OCI-LY7 (cell line): Measurements from ENCODE around the gene ARMC9. TPM values are rescaled to one million over a fixed set of nuclear protein-coding genes. Genes with fewer than 3 reads are reported as not detected.

Experiments used
- BruUV-seq: library from RNA; stranded (reverse); fragments of 400-500 nt; replicated peaks from 2 replicates; lab custom pipeline; 2021; lab: Mats Ljungman, UMichigan
- CTCF ChIA-PET: fragments of 300-600 bp; sonication (Branson Sonifier 250); formaldehyde crosslinking; loops from one replicate; lab custom pipeline; 2022; ENCODE audit warnings: antibody characterized with exemption; ENCODE audit not compliant: unreplicated experiment; lab: Charles Lee
- POLR2A ChIA-PET: fragments of 300-600 bp; sonication (Branson Sonifier 250); formaldehyde crosslinking; loops from one replicate; lab custom pipeline; 2022; ENCODE audit warnings: antibody characterized with exemption; lab: Charles Lee
- DNase-seq: peaks from one replicate; pipeline ENCODE4 v3.0.0-alpha.2; 2015; ENCODE audit warnings: low spot score
- H2AFZ ChIP-seq: fragments of 200-600 bp; sonication (generic), shearing (Covaris generic); 2 replicates; pipeline ENCODE4 v1.6.1; 2014; ENCODE audit warnings: mild to moderate bottlenecking, antibody characterized with exemption, low read length, moderate library complexity
- H3K27ac ChIP-seq: fragments of 200-600 bp; sonication (generic); 2 replicates; pipeline ENCODE4 v1.5.1; 2014; ENCODE audit warnings: mixed run types, low read depth, mild to moderate bottlenecking, moderate library complexity, low read length, inconsistent platforms; ENCODE audit not compliant: poor library complexity, severe bottlenecking
- H3K36me3 ChIP-seq: fragments of 200-600 bp; sonication (generic); 2 replicates; pipeline ENCODE4 v1.6.1; 2014; ENCODE audit warnings: mild to moderate bottlenecking, antibody characterized with exemption, low read length, moderate library complexity, mixed read lengths; ENCODE audit not compliant: insufficient read depth
- H3K4me1 ChIP-seq: fragments of 200-600 bp; sonication (generic); 2 replicates; pipeline ENCODE4 v1.5.1; 2014; ENCODE audit warnings: mild to moderate bottlenecking, low read length; ENCODE audit not compliant: insufficient read depth, poor library complexity, severe bottlenecking
- H3K4me2 ChIP-seq: fragments of 200-600 bp; sonication (generic); 2 replicates; pipeline ENCODE4 v1.6.1; 2014; ENCODE audit warnings: mild to moderate bottlenecking, low read length
- H3K4me3 ChIP-seq: fragments of 200-600 bp; sonication (generic); 2 replicates; pipeline ENCODE4 v1.5.1; 2014; ENCODE audit warnings: mild to moderate bottlenecking, low read depth, low read length; ENCODE audit not compliant: poor library complexity, severe bottlenecking
- H3K79me2 ChIP-seq: fragments of 200-600 bp; sonication (generic); 2 replicates; pipeline ENCODE4 v1.6.1; 2016; ENCODE audit warnings: low read depth, mild to moderate bottlenecking, low read length, moderate library complexity, mixed read lengths; ENCODE audit not compliant: insufficient read depth
- H3K9me2 ChIP-seq: fragments of 200-600 bp; sonication (generic); 2 replicates; pipeline ENCODE4 v1.6.1; 2016; ENCODE audit warnings: mild to moderate bottlenecking, low read length, mixed read lengths; ENCODE audit not compliant: insufficient read depth
- H3K9me3 ChIP-seq: fragments of 200-600 bp; sonication (generic); 2 replicates; pipeline ENCODE4 v1.6.1; 2014; ENCODE audit warnings: mild to moderate bottlenecking, mixed run types, low read length, mixed read lengths
- H4K20me1 ChIP-seq: fragments of 200-600 bp; sonication (generic); 2 replicates; pipeline ENCODE4 v1.6.1; 2014; ENCODE audit warnings: mild to moderate bottlenecking, antibody characterized with exemption, low read length, moderate library complexity, mixed read lengths; ENCODE audit not compliant: insufficient read depth
- EZH2phosphoT487 ChIP-seq: fragments of 200-600 bp; sonication (generic); IDR thresholded peaks from 2 replicates; pipeline ENCODE4 v1.6.1; 2018; ENCODE audit warnings: low read depth, borderline replicate concordance, mild to moderate bottlenecking, mixed run types, antibody characterized with exemption, low read length, moderate library complexity, mixed read lengths
- intact Hi-C: fragments of 100-400 bp; cut with micrococcal nuclease; formaldehyde crosslinking; loops from one replicate; pipeline ENCODE4 v1.10.0; 2022; ENCODE audit not compliant: unreplicated experiment
- total RNA-seq, 2 experiments: library from RNA; depleted of rRNA in 1 of 2; stranded (reverse); fragments of >200 nt in 1 of 2; shearing (Covaris generic) in 1 of 2; gene quantifications; 2 replicates each; pipeline ENCODE4 v1.2.3, GENCODE V29; 2014 to 2022
- TF ChIP-seq, protein P1 (sequence below): fragments of 200-600 bp; sonication (generic); conservative IDR thresholded peaks from 2 replicates; pipeline ENCODE4 v1.5.1; 2014; ENCODE audit warnings: mild to moderate bottlenecking, antibody characterized with exemption, low read length, moderate library complexity, mixed read lengths

The ARMC9 gene
- total RNA-seq, 2 experiments from 2014 or later = 6.6 to 12.2 TPM

DNA sequence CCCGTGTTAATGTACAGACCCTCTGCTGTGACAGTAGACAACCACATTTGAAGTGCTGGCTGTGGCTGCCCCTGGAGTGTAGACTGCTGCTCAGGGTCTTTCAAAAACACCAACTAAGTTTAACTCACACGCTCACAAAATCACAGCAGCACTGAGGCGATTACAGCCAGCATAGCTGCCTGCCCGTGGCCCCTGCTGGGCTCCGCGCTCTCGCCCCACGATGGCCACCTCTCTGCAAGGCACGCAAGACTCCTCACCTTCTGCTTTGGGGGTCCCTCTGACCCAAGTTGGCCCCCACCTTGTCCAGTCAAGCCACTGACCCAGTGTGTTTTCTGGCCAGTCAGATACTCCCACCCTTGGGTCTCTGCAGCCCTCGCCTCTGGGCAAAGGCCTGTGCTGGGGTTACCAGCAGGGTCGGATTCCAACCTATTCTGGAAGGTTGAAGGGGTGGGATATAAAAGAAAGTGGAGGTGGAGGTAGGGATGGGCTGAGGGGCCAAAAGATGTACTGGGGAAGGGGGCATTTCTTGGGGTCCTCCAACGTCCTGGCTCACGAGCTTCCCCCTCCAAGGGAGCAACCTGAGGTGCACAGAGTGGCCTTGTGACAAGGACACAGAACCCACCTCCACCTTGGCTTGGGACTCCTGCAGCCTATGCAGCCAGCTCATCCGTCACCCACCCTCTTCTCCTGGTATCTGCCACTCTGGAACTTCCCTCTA lies 194.2 kb downstream of the ARMC9 start:
- H3K4me3 ChIP-seq = peak overlapping the region; percentile 79
- H3K9me3 ChIP-seq = no peaks in the 10 kb centered on the region
- POLR2A ChIA-PET = interaction anchor here (0.7 to 3.5 kb wide), 7 partner anchors 15 to 165 kb away, joined by 3 to 15 read pairs (median 4); partner anchors contain the start of gene NCL
- intact Hi-C loops = loop anchor here (5.0 to 10.0 kb wide), 2 partner anchors 80 to 282 kb away; no protein-coding TSS in a partner anchor
- peak overlapping the region; percentile 97 for H3K27ac ChIP-seq
- CTCF ChIA-PET = interaction anchor here (1.1 kb wide), 1 partner anchor 31 kb away, joined by 7 read pairs; no protein-coding TSS in a partner anchor
- no peaks in the 10 kb centered on the region for H3K36me3 ChIP-seq
- no peaks in the 10 kb centered on the region for H4K20me1 ChIP-seq
- DNase-seq = no peak
- no TSS peak for BruUV-seq
- peaks cover 50% of the 10 kb centered on the region for H3K4me1 ChIP-seq
- H2AFZ ChIP-seq = peak overlapping the region; percentile 16; the same call in 1 of the 2 replicates
- TF ChIP-seq EZH2phosphoT487 = no peak
- TF ChIP-seq, protein P1, sequence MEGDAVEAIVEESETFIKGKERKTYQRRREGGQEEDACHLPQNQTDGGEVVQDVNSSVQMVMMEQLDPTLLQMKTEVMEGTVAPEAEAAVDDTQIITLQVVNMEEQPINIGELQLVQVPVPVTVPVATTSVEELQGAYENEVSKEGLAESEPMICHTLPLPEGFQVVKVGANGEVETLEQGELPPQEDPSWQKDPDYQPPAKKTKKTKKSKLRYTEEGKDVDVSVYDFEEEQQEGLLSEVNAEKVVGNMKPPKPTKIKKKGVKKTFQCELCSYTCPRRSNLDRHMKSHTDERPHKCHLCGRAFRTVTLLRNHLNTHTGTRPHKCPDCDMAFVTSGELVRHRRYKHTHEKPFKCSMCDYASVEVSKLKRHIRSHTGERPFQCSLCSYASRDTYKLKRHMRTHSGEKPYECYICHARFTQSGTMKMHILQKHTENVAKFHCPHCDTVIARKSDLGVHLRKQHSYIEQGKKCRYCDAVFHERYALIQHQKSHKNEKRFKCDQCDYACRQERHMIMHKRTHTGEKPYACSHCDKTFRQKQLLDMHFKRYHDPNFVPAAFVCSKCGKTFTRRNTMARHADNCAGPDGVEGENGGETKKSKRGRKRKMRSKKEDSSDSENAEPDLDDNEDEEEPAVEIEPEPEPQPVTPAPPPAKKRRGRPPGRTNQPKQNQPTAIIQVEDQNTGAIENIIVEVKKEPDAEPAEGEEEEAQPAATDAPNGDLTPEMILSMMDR = no peak
- H3K4me2 ChIP-seq = peak overlapping the region; percentile 96
- no peaks in the 10 kb centered on the region for H3K9me2 ChIP-seq
- no peaks in the 10 kb centered on the region for H3K79me2 ChIP-seq

DNA sequence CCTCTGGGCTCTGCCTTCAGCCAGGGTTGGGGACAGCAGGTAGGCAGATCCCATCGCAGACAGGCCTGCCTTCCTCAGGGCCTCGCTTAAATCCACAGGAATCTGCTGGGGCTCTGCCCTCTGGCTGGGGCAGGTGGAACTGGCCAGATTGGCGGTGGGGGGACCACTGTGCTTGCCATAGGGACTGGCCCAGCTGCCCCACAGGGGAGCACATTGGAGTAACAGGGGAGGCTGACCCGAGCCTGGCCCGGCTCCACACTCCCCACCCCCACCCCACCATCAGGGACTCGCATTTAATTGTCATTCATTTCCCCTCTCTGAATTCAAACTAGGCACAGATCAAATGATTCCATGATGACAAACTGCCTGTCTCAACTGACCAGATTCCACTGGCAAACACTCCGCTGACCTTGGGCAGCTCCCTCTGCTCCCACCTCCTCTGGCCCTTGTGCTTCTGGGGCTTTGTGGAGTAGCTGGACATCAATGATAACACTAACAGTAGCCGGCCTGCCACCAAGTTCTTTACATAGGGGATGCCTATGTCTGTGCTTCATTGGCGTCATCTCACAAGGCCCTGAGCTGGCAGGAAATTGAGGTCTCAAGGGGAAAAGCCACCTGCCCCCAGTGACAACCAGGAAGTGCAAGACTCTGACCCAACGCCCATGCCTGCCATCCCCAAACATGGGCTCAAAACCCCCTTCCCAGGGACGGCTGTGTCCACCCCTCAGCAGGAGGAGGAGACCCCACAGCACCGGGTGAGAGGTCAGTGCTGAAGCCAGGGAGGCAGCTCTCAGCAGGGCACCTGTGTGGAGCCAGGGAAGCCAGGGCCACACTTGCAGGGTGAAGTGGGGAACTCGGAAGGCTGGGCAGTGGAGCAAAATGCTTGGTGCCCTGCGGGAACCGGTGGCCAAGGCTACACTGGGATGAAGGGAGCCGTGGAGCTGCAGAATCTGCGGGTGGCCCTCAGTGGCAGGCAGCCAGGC lies 195.0 kb downstream of the ARMC9 start:
- peaks cover 50% of the 10 kb centered on the region for H3K4me1 ChIP-seq
- H3K4me3 ChIP-seq = peak overlapping the region; percentile 79
- peak overlapping the region; percentile 96 for H3K4me2 ChIP-seq
- H4K20me1 ChIP-seq = no peaks in the 10 kb centered on the region
- POLR2A ChIA-PET = interaction anchor here (0.5 to 3.5 kb wide), 14 partner anchors 16 to 187 kb away, joined by 3 to 15 read pairs (median 5); partner anchors contain the start of gene NCL
- BruUV-seq = no TSS peak
- no peaks in the 10 kb centered on the region for H3K36me3 ChIP-seq
- H3K79me2 ChIP-seq = no peaks in the 10 kb centered on the region
- H3K9me2 ChIP-seq = no peaks in the 10 kb centered on the region
- peak overlapping the region; percentile 16; the same call in 1 of the 2 replicates for H2AFZ ChIP-seq
- H3K9me3 ChIP-seq = no peaks in the 10 kb centered on the region
- intact Hi-C loops = loop anchor here (1.0 to 10.0 kb wide), 6 partner anchors 31 to 281 kb away; partner anchors contain the start of gene NCL
- TF ChIP-seq EZH2phosphoT487 = no peak
- TF ChIP-seq, protein P1 = peak; percentile 65
- CTCF ChIA-PET = interaction anchor here (0.6 to 2.1 kb wide), 4 partner anchors 13 to 1166 kb away, joined by 3 to 10 read pairs (median 5); no protein-coding TSS in a partner anchor
- peak overlapping the region; percentile 97 for H3K27ac ChIP-seq
- DNase-seq = peak; percentile 93
